Measurements from ENCODE around the gene CYP3A4.
"Not testable (repeated sequence)": the region's sequence is repeated elsewhere in the genome, so short reads cannot be mapped to it uniquely, and the experiment has no call there.

The CYP3A4 gene

DNA sequence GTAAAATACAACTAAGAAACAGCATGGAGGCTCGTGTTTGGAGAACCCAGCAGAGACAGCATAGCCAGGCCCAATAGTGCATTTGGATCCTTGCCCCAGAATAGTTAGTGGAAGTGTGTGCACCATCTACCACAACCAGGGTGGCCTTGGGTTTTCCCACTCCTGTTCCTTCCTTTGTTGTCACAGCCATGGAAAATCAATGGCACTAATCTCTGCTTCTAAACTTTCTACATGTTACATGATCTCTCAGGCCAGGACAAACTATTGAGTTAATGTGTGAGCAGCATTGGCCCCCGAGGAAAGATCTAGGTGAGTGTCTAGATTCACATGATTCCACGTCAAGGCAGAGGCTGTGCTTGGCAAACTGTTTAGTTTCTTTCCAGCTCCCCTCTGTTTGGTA lies 51.0 kb downstream of the CYP3A4 start:
- TF ChIP-seq, protein P1, sequence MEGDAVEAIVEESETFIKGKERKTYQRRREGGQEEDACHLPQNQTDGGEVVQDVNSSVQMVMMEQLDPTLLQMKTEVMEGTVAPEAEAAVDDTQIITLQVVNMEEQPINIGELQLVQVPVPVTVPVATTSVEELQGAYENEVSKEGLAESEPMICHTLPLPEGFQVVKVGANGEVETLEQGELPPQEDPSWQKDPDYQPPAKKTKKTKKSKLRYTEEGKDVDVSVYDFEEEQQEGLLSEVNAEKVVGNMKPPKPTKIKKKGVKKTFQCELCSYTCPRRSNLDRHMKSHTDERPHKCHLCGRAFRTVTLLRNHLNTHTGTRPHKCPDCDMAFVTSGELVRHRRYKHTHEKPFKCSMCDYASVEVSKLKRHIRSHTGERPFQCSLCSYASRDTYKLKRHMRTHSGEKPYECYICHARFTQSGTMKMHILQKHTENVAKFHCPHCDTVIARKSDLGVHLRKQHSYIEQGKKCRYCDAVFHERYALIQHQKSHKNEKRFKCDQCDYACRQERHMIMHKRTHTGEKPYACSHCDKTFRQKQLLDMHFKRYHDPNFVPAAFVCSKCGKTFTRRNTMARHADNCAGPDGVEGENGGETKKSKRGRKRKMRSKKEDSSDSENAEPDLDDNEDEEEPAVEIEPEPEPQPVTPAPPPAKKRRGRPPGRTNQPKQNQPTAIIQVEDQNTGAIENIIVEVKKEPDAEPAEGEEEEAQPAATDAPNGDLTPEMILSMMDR (IDR thresholded peaks at IDR 0.05; ENCODE audit: extremely low read depth, insufficient read depth, missing control alignments) = no peak
- no peak for DNase-seq (ENCODE audit: low spot score)
- in situ Hi-C loops (cut with MboI; ENCODE audit: low pct_unique_long_range_greater_than_20kb, low sequenced_read_pairs, unreplicated experiment) = no loop called here

DNA sequence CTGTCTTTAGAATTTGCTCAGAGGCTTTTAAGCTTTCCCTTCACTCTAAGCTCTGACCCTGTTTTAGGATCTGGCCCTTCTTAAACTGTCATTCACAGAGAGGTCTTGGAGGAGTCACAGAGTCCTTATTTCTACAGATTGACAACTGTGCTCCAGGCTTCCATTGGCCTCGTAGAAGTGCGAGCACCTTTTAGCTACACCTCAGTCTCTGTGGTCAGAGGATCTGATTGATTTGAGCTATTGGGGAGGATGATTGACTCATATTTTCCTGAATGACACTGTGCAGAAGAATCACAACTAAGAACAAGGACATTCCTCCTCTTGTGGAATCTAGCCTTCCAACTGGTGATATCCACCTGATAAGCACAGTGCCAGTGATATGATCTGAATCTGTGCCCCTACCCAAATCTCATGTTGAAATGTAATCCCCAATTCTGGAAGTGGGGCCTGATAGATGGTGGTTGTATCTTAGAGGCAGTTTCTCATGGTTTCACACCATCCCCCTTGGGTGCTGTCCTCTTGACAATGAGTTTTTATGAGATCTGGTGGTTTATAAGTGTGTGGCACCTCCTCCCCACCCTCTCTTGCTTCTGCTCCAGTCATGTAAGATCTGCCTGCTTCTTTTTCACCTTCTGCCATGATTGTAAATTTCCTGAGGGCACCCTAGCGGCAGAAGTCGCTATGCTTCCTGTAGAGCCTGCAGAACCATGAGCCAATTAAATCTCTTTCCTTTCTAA lies 52.2 kb downstream of the CYP3A4 start:
- in situ Hi-C loops (cut with MboI; ENCODE audit: low pct_unique_long_range_greater_than_20kb, low sequenced_read_pairs, unreplicated experiment) = no loop called here
- TF ChIP-seq, protein P1 (IDR thresholded peaks at IDR 0.05; ENCODE audit: extremely low read depth, insufficient read depth, missing control alignments) = no peak
- DNase-seq (ENCODE audit: low spot score) = no peak

DNA sequence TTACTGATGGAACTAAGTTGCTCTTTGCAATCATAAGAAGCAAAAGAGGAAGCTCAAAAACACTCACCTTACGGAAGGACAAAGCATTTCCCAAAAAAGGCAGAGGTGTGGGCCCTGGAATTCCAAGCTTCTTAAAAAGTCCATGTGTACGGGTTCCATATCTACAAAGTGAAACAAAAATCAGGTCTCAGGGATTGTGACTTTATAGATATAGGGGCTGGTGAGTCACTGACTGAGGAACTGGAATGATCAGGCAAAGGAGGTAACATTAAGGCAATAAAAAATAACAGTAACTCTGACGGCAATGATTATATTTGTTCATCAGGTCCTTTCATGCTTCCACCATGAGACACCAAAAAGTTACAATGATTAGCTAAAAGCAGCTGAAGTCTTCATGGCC lies 53.0 kb downstream of the CYP3A4 start:
- TF ChIP-seq, protein P1 (IDR thresholded peaks at IDR 0.05; ENCODE audit: extremely low read depth, insufficient read depth, missing control alignments) = no peak
- in situ Hi-C loops (cut with MboI; ENCODE audit: low pct_unique_long_range_greater_than_20kb, low sequenced_read_pairs, unreplicated experiment) = no loop called here
- no peak for DNase-seq (ENCODE audit: low spot score)

- TF ChIP-seq, protein P1 (IDR thresholded peaks at IDR 0.05; ENCODE audit: extremely low read depth, insufficient read depth, missing control alignments) = no peak
- in situ Hi-C loops (cut with MboI; ENCODE audit: low pct_unique_long_range_greater_than_20kb, low sequenced_read_pairs, unreplicated experiment) = no loop called here
- no peak for DNase-seq (ENCODE audit: low spot score)
Measured at GRCh38 chr7:99730238-99730810, 53.7 kb downstream of the CYP3A4 start.

GRCh38 chr7:99729486-99730237 lies 54.3 kb downstream of the CYP3A4 start:
- in situ Hi-C loops (cut with MboI; ENCODE audit: low pct_unique_long_range_greater_than_20kb, low sequenced_read_pairs, unreplicated experiment) = no loop called here
- TF ChIP-seq, protein P1 (IDR thresholded peaks at IDR 0.05; ENCODE audit: extremely low read depth, insufficient read depth, missing control alignments) = no peak
- DNase-seq (ENCODE audit: low spot score) = no peak

DNA sequence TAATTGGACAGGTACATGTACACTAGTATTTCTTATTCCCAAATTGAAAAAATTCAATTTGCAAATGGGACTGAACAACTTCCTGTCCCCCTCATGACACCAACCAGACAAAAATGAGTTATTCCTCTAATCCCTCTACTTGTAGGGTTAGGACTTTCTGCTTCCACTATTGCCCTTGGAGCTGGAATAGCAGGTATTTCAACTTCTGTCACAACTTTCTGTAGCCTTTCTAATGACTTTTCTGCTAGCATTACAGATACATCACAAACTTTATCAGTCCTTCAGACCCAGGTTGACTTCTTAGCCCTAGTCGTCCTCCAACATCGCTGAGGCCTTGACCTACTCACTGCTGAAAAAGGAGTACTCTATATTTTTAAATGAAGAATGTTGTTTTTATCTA lies 55.4 kb downstream of the CYP3A4 start:
- TF ChIP-seq, protein P1 (IDR thresholded peaks at IDR 0.05; ENCODE audit: extremely low read depth, insufficient read depth, missing control alignments) = no peak
- no peak for DNase-seq (ENCODE audit: low spot score)
- in situ Hi-C loops (cut with MboI; ENCODE audit: low pct_unique_long_range_greater_than_20kb, low sequenced_read_pairs, unreplicated experiment) = no loop called here

- in situ Hi-C loops (cut with MboI; ENCODE audit: low pct_unique_long_range_greater_than_20kb, low sequenced_read_pairs, unreplicated experiment); DNase-seq (ENCODE audit: low spot score): not testable (repeated sequence)
Measured at GRCh38 chr7:99723201-99723600, 60.8 kb downstream of the CYP3A4 start.

Data from GM13977 (cell line).